Kidney epithelial cell (primary cell): ENCODE measurements around the gene CHCHD10. TPM values are rescaled to one million over a fixed set of nuclear protein-coding genes. Genes with fewer than 3 reads are reported as not detected.
A peak's percentile ranks its signal among the peaks of the same experiment; 100 is the strongest.

Experiments used
- DNase-seq: peaks from one replicate; pipeline ENCODE4 v3.0.0-alpha.2; 2010; ENCODE audit warnings: low read depth
- H3K27me3 ChIP-seq: 2 replicates; pipeline ENCODE4 v1.6.0; 2011; ENCODE audit warnings: low read length; ENCODE audit not compliant: control insufficient read depth, insufficient read depth
- H3K36me3 ChIP-seq: 2 replicates; pipeline ENCODE4 v1.5.1; 2011; ENCODE audit warnings: low read length; ENCODE audit not compliant: control insufficient read depth, insufficient read depth
- H3K4me3 ChIP-seq: 2 replicates; pipeline ENCODE4 v1.5.1; 2011; ENCODE audit warnings: low read depth, mild to moderate bottlenecking, control low read depth, low read length
- CTCF ChIP-seq: IDR thresholded peaks from 2 replicates; pipeline ENCODE4 v1.5.1; 2011; ENCODE audit warnings: mild to moderate bottlenecking, moderate library complexity, low read length, control low read depth, inconsistent platforms; ENCODE audit not compliant: insufficient read depth, poor library complexity, severe bottlenecking
- total RNA-seq: library from RNA; depleted of rRNA; stranded (reverse); fragments of >200 nt; gene quantifications from 2 replicates; pipeline ENCODE4 v1.2.3, GENCODE V29; 2015

Gene CHCHD10
- total RNA-seq, 1 donor from 2014 or later: 13.5 TPM

GRCh38 chr22:23772649-23773473 lies 5.1 kb upstream of the CHCHD10 start, which contains the start of gene MMP11:
TSS of gene MMP11 (plus strand) at chr22:23772849. CDS start at chr22:23772871, 22 bp downstream.
- no peak for TF ChIP-seq CTCF
- Histone ChIP-seq H3K27me3 (no peaks in the 10 kb centered on the region), H3K4me3 (peak within 1 kb of the TSS; percentile 42), H3K36me3 (no peaks in the 10 kb centered on the region)
- DNase-seq: no peak

GRCh38 chr22:23772315-23772648 lies 4.5 kb upstream of the CHCHD10 start:
- Histone ChIP-seq H3K27me3 (no peaks in the 10 kb centered on the region), H3K36me3 (no peaks in the 10 kb centered on the region), H3K4me3 (peak overlapping the region; percentile 42)
- no peak for TF ChIP-seq CTCF
- no peak for DNase-seq

GRCh38 chr22:23769321-23769965 lies 1.7 kb upstream of the CHCHD10 start:
- peaks cover 1% of the 10 kb centered on the region for H3K36me3 ChIP-seq
- H3K27me3 ChIP-seq: no peaks in the 10 kb centered on the region
- no peak overlapping the region for H3K4me3 ChIP-seq
- TF ChIP-seq CTCF: no peak
- no peak for DNase-seq

GRCh38 chr22:23767303-23767672 lies 484 bp downstream of the CHCHD10 start:
- H3K4me3 ChIP-seq: peak overlapping the region; percentile 54
- no peaks in the 10 kb centered on the region for H3K27me3 ChIP-seq
- DNase-seq: no peak
- no peak for TF ChIP-seq CTCF
- H3K36me3 ChIP-seq: peaks cover 1% of the 10 kb centered on the region

GRCh38 chr22:23764899-23765881 lies 2.6 kb downstream of the CHCHD10 start:
- no peak for DNase-seq
- H3K27me3 ChIP-seq: no peaks in the 10 kb centered on the region
- H3K36me3 ChIP-seq: peaks cover 1% of the 10 kb centered on the region
- no peak overlapping the region for H3K4me3 ChIP-seq
- TF ChIP-seq CTCF: no peak
